NCI-H2081 (cell line): ENCODE data around the gene BLID.

Experiments used
- DNase-seq, 2 experiments: peaks; one replicate each; lab custom pipeline; 2025; lab: John Stamatoyannopoulos, UW

BLID gene

GRCh38 chr11:122140500-122140899 is 24.5 kb upstream of the BLID start:
- no peak for DNase-seq

- peak; percentile 66 to 90 for DNase-seq
These were observed 23.5 kb upstream of the BLID start for GRCh38 chr11:122139595-122139866.

GRCh38 chr11:122138744-122139594 is 23.0 kb upstream of the BLID start:
- no peak for DNase-seq

DNA sequence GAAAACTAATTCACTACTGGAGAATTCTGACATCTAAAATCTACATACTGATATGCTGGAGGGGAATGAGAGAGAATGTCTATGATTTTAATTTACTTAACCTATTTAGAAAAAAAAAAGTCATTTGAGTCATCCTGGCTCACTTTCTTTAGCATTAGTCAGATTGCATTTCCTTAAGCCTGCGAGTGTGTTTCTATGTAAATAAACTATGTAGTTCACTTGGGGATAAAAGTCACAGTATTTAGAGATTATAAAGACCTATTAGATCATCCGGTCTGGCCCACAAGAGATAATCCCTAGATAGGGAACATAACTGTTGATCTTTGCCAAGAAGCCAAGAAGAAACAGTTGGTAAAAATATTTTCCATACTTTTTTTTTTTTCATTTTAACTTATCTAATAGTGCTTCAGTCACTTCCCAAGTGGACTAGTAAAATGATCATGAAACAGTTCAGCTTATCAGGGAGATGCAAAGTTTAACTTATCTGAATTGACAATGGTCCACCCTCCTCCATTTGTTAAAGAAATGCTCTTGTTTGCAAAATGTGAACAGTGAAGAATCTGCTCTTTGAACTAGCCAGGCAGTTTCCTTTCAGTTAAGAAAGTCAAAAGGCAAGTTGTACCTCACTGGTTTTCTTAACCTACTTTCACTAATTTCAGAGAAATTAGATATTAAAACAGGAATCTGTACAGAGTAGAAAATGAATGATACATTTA is 21.2 kb upstream of the BLID start:
- DNase-seq = no peak

DNA sequence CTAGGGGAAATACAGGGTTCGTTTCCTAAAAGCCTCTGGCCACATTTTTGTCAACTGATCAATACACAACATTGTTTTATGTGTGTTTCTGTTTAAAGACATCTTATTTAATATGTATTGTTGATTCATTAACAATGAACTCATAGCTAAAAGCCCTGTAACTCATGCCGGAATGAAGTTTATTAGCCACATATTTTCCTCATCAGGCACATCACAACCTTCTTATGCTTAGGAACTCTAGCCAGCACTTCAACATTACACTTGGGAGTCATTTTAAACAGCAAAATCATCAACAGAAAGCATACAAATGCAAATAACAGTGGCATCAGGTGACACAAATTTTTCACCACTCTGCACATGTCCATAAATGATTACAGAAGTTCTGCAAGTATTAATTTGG is 15.1 kb upstream of the BLID start:
- no peak for DNase-seq

DNA sequence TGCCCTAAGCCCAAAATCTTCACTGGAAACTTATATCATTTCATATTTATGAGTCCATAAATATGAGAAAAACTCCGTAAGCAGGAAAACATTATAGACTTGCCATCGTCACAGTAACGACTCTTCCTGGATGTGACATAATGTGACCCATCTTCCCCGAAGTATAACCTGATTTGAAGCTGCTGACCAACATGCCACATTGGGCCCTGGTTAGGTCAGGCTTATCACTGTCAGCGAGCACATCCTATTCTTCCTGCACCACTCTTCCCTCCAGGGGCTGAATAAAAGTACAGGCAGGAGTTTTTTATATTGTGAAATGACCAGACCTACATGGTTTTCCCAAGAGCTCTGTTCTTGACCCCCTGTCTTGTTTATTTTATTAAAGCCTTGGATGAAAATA is 12.1 kb upstream of the BLID start:
- DNase-seq = no peak

- DNase-seq = no peak
These were observed 11.0 kb upstream of the BLID start for GRCh38 chr11:122127020-122127419.

DNA sequence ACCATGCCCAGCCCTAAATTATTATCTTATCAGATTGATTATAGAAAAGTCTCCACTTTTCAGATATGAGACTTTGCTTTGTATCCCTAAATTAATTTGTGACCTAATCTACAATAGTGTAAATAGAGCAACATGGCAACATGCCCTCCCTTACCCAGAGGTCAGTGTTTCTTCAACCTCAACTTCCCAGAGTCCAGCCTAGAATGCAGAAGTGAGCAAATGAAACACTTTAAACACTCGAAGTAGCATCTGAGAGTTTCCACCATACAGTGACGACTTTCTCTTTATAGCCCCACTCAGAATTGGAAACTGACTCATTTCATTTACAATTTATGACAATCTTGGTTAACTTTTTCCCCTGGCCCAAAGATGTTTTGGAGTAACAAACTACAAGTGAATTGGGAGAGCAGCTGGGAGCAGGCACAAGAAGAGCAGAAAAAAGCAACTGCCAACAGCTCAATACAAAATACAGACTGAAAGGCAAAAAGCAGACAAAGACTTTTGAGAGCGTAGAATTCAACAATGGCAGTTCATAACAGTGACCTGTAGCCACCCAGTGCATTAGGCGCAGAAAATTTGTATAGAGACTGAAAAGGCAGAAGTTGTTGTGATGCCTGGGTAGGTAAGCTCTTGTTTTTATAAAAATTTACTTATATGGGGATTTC is 10.1 kb upstream of the BLID start:
- DNase-seq = no peak

DNA sequence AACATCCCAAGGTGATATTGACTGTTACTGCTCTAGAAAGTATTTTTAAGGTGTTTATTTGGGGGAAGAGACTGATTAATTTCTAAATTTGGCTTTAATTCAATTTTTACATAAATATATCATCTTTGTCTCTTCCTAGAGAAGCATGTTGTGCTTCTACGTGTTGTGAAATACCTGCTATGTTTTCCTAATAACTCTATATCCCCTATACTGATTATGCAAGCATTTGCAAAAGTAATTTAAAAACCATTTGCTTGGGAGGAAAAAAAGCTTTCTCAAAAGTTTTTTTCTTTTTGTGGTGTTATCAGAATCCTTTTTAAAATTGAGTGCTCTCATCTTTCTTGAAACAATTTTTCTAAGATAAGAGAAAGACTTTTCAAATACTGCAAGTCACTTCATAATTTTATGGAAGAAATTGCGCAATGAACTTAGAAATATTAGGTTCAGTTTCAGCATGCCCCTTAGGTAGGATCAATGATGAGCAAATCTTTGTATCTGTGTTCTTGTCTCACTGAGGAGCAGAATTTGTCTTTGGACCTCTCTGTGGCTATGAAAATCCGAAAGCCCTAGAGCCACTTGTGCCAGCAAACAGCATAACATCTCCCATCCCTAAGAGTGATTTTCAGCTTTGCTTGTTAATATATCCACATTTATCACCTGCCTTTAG is 7.4 kb upstream of the BLID start:
- DNase-seq = no peak

DNA sequence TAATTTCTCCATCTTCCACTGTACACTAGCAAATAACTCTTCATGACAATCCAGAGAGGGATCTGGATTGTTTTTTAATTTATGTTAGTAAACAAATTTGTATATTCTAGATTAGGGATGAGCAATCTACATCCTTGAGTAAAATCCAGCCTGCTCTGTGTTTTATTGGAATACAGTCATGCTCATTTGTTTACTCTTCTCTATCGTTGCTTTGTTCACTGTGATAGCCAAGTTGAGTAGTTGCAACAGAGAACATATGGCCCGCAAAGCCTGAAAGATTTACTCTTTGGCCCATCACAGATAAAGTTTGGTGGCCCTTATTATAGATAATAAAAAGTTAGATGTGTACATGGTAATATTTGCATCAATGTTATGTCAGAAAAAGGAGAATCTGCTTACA is 6.2 kb upstream of the BLID start:
- DNase-seq = no peak

- DNase-seq = no peak
These were observed 4.1 kb upstream of the BLID start for GRCh38 chr11:122120096-122120495.

- no peak for DNase-seq
These were observed 576 bp upstream of the BLID start for GRCh38 chr11:122116591-122116990.

DNA sequence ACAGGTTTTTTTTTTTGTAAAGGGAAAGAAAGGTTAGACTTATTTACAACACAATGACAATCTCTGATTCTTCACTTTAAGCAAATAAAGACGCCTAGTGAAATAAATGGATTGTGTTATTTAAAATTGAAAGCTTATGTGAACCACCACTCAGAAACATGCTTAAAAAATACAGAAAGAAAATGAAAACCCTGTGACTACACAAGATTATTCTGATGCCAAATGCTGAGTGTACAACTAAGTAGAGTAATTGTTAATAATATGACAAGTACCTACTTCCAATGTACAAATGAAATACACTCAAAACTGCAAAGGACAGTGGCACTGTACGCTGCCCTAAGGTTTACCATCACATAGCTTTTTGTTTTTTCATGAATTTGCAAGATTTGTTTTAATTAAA is 1.0 kb downstream of the BLID start:
- DNase-seq = no peak

DNA sequence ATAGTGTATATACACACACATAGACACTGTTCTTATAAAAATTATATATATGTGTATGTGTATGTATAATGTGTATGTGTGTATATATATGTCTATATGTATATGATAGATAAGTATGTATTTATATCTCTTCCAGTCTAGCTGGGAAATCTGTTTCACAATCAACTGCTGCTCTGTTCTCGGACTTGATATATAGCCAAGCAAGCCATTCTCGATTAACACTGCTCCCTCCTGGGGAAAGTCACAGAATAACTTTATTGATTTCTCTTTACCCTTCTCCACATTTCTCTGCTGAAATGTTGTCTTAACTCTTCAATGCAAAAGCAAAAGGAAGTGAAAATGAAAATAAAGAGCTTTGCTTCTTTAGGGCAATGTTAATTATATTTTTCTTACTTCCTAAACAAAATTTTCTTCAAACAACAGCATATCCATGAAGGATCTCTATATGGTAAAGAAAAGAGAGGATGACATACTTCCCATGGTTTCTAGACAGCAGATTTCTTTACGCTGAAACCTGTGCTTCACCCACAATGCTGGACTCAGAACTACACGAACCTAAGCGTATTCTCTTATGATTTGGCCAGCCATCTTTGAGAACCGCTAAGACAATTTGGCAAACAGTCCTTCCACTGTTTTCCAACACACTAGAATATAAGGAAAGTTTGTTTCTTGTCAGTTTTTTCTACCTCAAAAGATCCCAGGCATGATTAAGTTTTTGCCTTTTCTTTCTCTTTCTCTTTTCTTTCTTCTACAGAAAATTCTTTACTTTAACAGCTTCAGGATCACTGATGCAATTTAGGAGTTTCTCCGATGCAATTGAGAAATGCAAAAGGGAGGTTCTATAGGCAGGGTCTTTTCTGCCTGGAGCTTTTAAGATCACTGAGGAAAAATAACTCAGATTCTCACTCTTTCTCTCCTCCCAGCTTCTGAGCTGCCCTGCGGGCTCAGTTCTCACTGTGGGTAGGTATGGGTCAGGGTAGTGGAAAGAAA is 1.9 kb downstream of the BLID start:
- DNase-seq = no peak

DNA sequence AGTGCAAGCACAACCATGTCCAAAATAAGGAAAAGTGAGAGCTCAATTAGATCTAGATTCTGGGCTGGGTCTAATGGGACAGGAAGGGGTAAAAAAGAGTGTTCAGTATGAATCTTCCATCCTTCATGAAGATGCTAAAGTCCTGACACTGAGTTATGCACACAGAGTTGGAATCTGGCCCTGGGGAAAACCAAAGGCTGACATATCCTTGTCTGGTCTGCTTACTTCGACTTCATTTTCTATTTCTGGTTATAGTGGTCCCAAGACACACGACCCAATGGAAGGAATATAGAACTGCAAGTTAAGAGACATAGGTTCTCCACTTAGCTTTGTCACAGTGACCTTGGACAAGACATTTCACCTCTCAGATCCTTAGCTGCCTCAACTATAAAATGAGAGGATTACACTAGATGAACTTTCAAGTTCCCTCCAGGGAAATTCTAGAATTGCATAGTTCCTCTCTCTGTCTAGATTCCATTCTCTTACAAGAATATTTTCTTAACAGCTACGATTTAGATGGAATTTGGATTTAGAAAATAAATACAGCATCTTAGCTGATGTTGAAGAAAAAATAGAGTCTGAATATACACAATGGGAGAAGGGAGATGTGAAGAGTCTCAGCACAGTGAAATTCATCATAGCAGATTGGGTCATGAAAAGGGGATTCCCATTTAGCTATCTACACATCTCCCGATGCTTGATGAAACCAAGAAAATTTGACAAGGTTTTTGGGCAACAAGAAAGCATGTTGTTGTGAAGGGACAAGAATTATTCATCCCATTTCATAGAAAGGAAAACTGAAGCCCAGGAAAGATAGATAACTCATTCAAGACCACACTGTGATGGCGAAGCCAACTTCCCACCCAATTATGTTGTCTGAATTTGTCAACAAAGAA is 3.3 kb downstream of the BLID start:
- DNase-seq = no peak

DNA sequence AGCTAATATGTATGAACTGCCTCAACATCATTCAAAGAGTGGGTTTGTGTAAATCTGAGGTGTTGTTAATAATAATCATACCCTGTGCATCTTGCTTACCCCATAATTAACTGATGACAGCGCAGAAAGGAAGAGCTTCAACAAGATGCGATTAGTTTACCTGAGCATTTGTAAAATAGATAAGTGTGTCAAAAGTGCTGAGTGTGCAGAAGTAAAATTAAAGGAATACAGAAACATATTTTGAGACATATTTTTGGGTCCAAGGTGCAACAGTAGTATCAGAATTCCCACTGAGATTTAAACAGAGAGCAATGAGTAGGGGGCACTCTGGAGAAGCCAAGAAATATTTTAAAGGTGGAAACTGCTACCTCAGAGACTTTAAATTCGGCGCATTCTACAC is 6.1 kb downstream of the BLID start:
- DNase-seq = no peak

DNA sequence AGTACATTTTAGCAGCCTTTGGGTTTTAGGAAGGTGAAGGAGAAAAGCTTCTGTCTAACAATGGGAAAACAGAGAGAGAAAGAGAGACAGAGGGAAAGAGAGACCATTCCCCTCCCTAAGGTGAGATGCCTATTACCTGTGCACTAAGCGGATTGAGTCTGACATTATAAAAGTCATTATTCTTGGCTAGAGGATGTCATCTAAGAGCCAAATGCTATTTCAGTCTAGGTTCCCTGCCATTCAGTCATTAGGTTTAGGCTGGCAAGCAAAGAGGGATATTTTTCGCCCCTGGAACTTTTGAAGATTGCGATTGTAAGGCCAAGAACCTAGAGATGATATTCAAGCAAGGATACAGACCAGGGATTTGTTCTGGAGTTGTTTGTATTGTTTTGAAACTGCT is 7.2 kb downstream of the BLID start:
- no peak for DNase-seq

DNA sequence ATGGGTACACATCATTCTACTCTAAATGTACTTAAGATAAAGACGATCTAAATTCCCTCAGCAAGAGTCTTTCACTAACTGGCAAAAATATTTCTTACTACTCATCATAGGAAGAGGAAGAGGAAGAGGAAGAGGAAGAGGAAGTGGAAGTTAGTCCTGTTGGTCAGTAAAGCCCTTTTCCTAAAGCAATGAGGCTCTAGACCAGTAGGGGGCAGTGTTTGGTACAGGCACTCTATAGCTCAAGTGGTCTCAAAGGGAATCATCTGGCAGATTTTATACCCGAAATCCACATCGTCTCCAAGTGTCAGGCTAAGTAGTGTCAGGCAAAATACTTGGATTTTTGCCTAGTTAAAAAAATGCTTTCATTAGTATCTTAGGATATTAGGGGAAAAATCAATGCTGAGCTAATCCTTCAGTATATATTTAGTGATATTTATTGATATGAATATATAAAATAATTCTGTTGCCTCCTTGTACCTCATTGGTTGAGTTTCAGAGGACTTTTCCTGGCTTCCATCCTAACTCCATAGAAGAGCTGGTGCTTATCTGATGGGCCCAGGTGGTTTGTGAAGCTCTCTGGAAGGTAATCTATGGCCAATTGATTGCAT is 7.7 kb downstream of the BLID start:
- DNase-seq = peak; percentile 54 to 66

- DNase-seq = no peak
These were observed 8.4 kb downstream of the BLID start for GRCh38 chr11:122107566-122107965.

- DNase-seq = peak in 1 of 2 experiments; percentile 20
These were observed 9.0 kb downstream of the BLID start for GRCh38 chr11:122107045-122107444.
